DOHH2 (cell line): ENCODE data around the gene TDRD7.

Experiments used
- H3F3A ChIP-seq: fragments of 200-600 bp; sonication (generic), shearing (Covaris generic); 2 replicates; pipeline ENCODE4 v1.6.0; 2016; ENCODE audit warnings: antibody characterized with exemption, mild to moderate bottlenecking; ENCODE audit not compliant: control insufficient read depth, insufficient read depth
- H3K27ac ChIP-seq: fragments of 200-600 bp; sonication (generic); 2 replicates; pipeline ENCODE4 v1.5.1; 2014; ENCODE audit warnings: low read depth, mild to moderate bottlenecking, low read length, moderate library complexity
- H3K27me3 ChIP-seq: fragments of 200-600 bp; sonication (generic); 2 replicates; pipeline ENCODE4 v1.6.1; 2014; ENCODE audit warnings: mild to moderate bottlenecking, low read length, mixed read lengths; ENCODE audit not compliant: control insufficient read depth
- H3K36me3 ChIP-seq: fragments of 200-600 bp; sonication (generic); 2 replicates; pipeline ENCODE4 v1.6.1; 2014; ENCODE audit warnings: mild to moderate bottlenecking, low read length, moderate library complexity, mixed read lengths; ENCODE audit not compliant: control insufficient read depth
- H3K4me1 ChIP-seq: fragments of 200-600 bp; sonication (generic); 2 replicates; pipeline ENCODE4 v1.6.1; 2014; ENCODE audit warnings: mild to moderate bottlenecking, low read length, mixed read lengths; ENCODE audit not compliant: control insufficient read depth
- H3K4me2 ChIP-seq: fragments of 200-600 bp; sonication (generic); 2 replicates; pipeline ENCODE4 v1.6.0; 2014; ENCODE audit warnings: mild to moderate bottlenecking, low read length, moderate library complexity
- H3K4me3 ChIP-seq: fragments of 200-600 bp; sonication (generic); 2 replicates; pipeline ENCODE4 v1.5.1; 2014; ENCODE audit warnings: mild to moderate bottlenecking, low read length, mixed read lengths
- H3K79me2 ChIP-seq: fragments of 200-600 bp; sonication (generic); 2 replicates; pipeline ENCODE4 v1.6.1; 2014; ENCODE audit warnings: mild to moderate bottlenecking, low read length, mixed read lengths; ENCODE audit not compliant: control insufficient read depth
- H3K9me2 ChIP-seq: fragments of 200-600 bp; sonication (generic); replicated peaks from 2 replicates; pipeline ENCODE4 v1.6.1; 2014; ENCODE audit warnings: mild to moderate bottlenecking, low read length, mixed read lengths; ENCODE audit not compliant: control insufficient read depth
- H3K9me3 ChIP-seq: fragments of 200-600 bp; sonication (generic); 2 replicates; pipeline ENCODE4 v1.6.1; 2014; ENCODE audit warnings: antibody characterized with exemption, low read length, mixed read lengths; ENCODE audit not compliant: control insufficient read depth, insufficient read depth
- H4K20me1 ChIP-seq: fragments of 200-600 bp; sonication (generic); 2 replicates; pipeline ENCODE4 v1.6.0; 2014; ENCODE audit warnings: low read depth, mild to moderate bottlenecking, antibody characterized with exemption, low read length, moderate library complexity; ENCODE audit not compliant: control insufficient read depth, insufficient read depth
- CTCF ChIP-seq: fragments of 200-600 bp; sonication (generic); IDR thresholded peaks from one replicate; pipeline ENCODE4 v1.5.1; 2014; ENCODE audit warnings: antibody characterized with exemption, mild to moderate bottlenecking, low read depth, low read length; ENCODE audit not compliant: poor library complexity, severe bottlenecking
- EZH2phosphoT487 ChIP-seq: fragments of 200-600 bp; sonication (generic); IDR thresholded peaks from 2 replicates; pipeline ENCODE4 v1.6.1; 2017; ENCODE audit warnings: borderline replicate concordance, mild to moderate bottlenecking, antibody characterized with exemption, low read length, moderate library complexity, mixed read lengths

Gene TDRD7

GRCh38 chr9:97411789-97412625 lies at the start of gene TDRD7:
Gene TDRD7, plus strand, starts transcription at chr9:97412096. Its CDS starts 16,370 bp downstream, at chr9:97428466.
- Histone ChIP-seq H3K27me3 (peaks cover 27% of the 10 kb centered on the region), H3K27ac (no peak within 1 kb of the TSS)
- TF ChIP-seq CTCF (peak; percentile 88), EZH2phosphoT487 (no peak)

GRCh38 chr9:97362777-97363545 lies 48.9 kb upstream of the TDRD7 start:
- no peaks in the 10 kb centered on the region for H3K9me2 ChIP-seq
- H3K36me3 ChIP-seq, result no peaks in the 10 kb centered on the region
- TF ChIP-seq EZH2phosphoT487 (no peak), CTCF (no peak)
- no peak overlapping the region for H3K4me2 ChIP-seq
- H3K9me3 ChIP-seq, result no peaks in the 10 kb centered on the region
- no peaks in the 10 kb centered on the region for H3K79me2 ChIP-seq
- H3K27me3 ChIP-seq, result no peaks in the 10 kb centered on the region
- no peak overlapping the region for H3K4me3 ChIP-seq
- no peaks in the 10 kb centered on the region for H4K20me1 ChIP-seq
- no peak overlapping the region for H3K27ac ChIP-seq
- H3F3A ChIP-seq, result no peaks in the 10 kb centered on the region
- H3K4me1 ChIP-seq, result no peaks in the 10 kb centered on the region

More at GRCh38 chr9:97411789-97412625, at the start of gene TDRD7:
- peak within 1 kb of the TSS; percentile 91 for H3K4me2 ChIP-seq
- H3K4me3 ChIP-seq, result peak within 1 kb of the TSS; percentile 85
- H4K20me1 ChIP-seq, result no peaks in the 10 kb centered on the region
- H3K4me1 ChIP-seq, result peaks cover 16% of the 10 kb centered on the region
- peaks cover 10% of the 10 kb centered on the region for H3F3A ChIP-seq
- no peaks in the 10 kb centered on the region for H3K9me3 ChIP-seq
- no peaks in the 10 kb centered on the region for H3K9me2 ChIP-seq
- no peaks in the 10 kb centered on the region for H3K36me3 ChIP-seq
- H3K79me2 ChIP-seq, result no peaks in the 10 kb centered on the region; the same call in 1 of the 2 replicates

- Histone ChIP-seq H3K9me2 (no peaks in the 10 kb centered on the region), H3K4me1 (no peaks in the 10 kb centered on the region), H3F3A (no peaks in the 10 kb centered on the region), H3K9me3 (no peaks in the 10 kb centered on the region), H3K36me3 (no peaks in the 10 kb centered on the region), H3K4me3 (no peak overlapping the region), H3K27ac (no peak overlapping the region), H3K27me3 (no peaks in the 10 kb centered on the region), H3K4me2 (no peak overlapping the region), H3K79me2 (no peaks in the 10 kb centered on the region), H4K20me1 (no peaks in the 10 kb centered on the region)
- no peak for TF ChIP-seq CTCF
- TF ChIP-seq EZH2phosphoT487, result no peak
These were observed 48.1 kb upstream of the TDRD7 start for GRCh38 chr9:97363661-97364299.
